Measurements from ENCODE around the gene FXYD1.

DNA sequence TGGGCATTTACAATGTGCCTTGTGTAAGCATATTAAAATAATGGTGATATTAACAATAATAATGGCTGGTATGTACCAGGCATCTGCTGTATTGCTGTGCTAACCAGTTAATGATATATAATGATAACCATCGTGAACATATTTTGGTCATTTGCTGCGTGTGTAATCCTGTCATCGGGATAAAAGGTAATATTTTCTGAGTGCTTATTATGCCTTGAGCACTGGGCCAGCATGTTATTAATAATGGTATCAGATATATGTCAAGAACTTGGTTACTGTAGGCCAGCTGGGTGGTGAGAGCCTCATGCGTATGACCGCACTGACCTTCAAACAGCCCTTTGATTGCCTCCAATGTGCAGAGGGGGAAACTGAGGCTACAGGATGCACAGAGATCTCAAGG is 45.2 kb upstream of the FXYD1 start:
- TF ChIP-seq, protein P1, sequence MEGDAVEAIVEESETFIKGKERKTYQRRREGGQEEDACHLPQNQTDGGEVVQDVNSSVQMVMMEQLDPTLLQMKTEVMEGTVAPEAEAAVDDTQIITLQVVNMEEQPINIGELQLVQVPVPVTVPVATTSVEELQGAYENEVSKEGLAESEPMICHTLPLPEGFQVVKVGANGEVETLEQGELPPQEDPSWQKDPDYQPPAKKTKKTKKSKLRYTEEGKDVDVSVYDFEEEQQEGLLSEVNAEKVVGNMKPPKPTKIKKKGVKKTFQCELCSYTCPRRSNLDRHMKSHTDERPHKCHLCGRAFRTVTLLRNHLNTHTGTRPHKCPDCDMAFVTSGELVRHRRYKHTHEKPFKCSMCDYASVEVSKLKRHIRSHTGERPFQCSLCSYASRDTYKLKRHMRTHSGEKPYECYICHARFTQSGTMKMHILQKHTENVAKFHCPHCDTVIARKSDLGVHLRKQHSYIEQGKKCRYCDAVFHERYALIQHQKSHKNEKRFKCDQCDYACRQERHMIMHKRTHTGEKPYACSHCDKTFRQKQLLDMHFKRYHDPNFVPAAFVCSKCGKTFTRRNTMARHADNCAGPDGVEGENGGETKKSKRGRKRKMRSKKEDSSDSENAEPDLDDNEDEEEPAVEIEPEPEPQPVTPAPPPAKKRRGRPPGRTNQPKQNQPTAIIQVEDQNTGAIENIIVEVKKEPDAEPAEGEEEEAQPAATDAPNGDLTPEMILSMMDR (IDR thresholded peaks at IDR 0.05; ENCODE audit: insufficient read depth, low read length): no peak
- TF ChIP-seq GABPA (IDR thresholded peaks at IDR 0.05; ENCODE audit: low read depth): no peak
